ENCODE data around the gene IL1RAPL2. TPM values are rescaled to one million over a fixed set of nuclear protein-coding genes. Genes with fewer than 3 reads are reported as not detected.

The IL1RAPL2 gene
- polyA plus RNA-seq, 2 of the 4 experiments (the other 2 are of a cell fraction) = not detected

DNA sequence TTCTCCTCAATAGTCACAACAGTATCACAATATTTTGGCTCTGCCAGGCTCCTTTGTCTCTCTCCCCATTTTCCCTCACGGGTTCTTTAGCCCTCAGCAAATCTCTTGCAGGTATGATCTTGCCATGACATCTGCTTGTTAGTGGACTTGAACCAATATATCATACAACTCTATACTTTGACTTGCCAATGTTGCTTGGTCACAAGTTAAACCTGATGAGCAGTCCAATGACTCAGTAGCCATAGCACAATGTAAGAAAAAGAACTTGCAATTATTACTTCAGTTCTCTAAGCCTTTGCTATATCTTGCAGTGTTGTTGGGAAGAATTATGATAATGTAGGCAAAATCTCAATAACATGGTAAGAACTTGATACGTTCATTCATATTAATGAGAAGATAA lies 1081.8 kb downstream of the IL1RAPL2 start:
- DNase-seq (ENCODE audit: low read depth in 1 of 2, low spot score in 1 of 2) (no peak), ATAC-seq (no peak), FAIRE-seq (peak; percentile 54)
- Histone ChIP-seq H3K27ac (no peak overlapping the region), H3K9me3 (no peaks in the 10 kb centered on the region), H3K4me2 (no peak overlapping the region), H3K4me1 (no peaks in the 10 kb centered on the region), H3K4me3 (no peak overlapping the region)
- POLR2A ChIA-PET = no interaction called here
- CTCF ChIA-PET = no interaction called here
- TF ChIP-seq SMC3 (IDR thresholded peaks at IDR 0.05) (no peak), NPAS2 (CRISPR knock-in tag; IDR thresholded peaks at IDR 0.05; ENCODE audit: borderline replicate concordance) (no peak)
- TF ChIP-seq, protein P1, sequence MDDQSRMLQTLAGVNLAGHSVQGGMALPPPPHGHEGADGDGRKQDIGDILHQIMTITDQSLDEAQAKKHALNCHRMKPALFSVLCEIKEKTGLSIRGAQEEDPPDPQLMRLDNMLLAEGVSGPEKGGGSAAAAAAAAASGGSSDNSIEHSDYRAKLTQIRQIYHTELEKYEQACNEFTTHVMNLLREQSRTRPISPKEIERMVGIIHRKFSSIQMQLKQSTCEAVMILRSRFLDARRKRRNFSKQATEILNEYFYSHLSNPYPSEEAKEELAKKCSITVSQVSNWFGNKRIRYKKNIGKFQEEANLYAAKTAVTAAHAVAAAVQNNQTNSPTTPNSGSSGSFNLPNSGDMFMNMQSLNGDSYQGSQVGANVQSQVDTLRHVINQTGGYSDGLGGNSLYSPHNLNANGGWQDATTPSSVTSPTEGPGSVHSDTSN (IDR thresholded peaks at IDR 0.05) = no peak
- TF ChIP-seq, protein P2, sequence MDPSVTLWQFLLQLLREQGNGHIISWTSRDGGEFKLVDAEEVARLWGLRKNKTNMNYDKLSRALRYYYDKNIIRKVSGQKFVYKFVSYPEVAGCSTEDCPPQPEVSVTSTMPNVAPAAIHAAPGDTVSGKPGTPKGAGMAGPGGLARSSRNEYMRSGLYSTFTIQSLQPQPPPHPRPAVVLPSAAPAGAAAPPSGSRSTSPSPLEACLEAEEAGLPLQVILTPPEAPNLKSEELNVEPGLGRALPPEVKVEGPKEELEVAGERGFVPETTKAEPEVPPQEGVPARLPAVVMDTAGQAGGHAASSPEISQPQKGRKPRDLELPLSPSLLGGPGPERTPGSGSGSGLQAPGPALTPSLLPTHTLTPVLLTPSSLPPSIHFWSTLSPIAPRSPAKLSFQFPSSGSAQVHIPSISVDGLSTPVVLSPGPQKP (IDR thresholded peaks at IDR 0.05; ENCODE audit: low read depth, low read length) = no peak
- TF ChIP-seq, protein P3, sequence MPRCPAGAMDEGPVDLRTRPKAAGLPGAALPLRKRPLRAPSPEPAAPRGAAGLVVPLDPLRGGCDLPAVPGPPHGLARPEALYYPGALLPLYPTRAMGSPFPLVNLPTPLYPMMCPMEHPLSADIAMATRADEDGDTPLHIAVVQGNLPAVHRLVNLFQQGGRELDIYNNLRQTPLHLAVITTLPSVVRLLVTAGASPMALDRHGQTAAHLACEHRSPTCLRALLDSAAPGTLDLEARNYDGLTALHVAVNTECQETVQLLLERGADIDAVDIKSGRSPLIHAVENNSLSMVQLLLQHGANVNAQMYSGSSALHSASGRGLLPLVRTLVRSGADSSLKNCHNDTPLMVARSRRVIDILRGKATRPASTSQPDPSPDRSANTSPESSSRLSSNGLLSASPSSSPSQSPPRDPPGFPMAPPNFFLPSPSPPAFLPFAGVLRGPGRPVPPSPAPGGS (IDR thresholded peaks at IDR 0.05) = no peak
- WGBS (ENCODE audit: missing lambda C conversion rate) = 0% methylated on average over 2 of the region's 2 CpGs

DNA sequence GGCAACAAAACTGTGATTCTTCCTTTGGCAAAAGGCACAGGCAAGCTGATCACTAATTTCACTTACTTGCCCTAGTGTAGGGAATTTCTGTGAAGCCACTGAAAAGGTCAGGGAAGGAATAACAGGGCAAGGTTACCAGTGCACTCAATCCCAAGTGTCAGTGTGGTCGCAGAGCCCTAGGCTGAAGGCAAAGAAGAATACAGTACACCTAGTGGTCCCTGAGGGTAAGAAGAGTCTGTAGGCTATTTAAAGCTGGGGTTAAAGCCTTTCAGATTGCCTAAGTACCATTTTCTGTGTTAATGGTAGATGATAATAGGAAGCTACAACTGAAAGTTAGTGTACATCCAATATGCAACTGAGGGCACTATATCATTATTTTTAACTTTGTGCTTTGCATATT lies 1082.7 kb downstream of the IL1RAPL2 start:
- ChIA-PET CTCF (no interaction called here), POLR2A (no interaction called here)
- Histone ChIP-seq H3K9me3 (no peaks in the 10 kb centered on the region), H3K4me1 (no peaks in the 10 kb centered on the region), H3K4me2 (no peak overlapping the region), H3K4me3 (no peak overlapping the region), H3K27ac (no peak overlapping the region)
- no peak for TF ChIP-seq HOXB13 (CRISPR knock-in tag; IDR thresholded peaks at IDR 0.05; ENCODE audit: low read depth)
- TF ChIP-seq BHLHE40 (IDR thresholded peaks at IDR 0.05; ENCODE audit: low read depth, low read length) = no peak
- TF ChIP-seq, protein P4, sequence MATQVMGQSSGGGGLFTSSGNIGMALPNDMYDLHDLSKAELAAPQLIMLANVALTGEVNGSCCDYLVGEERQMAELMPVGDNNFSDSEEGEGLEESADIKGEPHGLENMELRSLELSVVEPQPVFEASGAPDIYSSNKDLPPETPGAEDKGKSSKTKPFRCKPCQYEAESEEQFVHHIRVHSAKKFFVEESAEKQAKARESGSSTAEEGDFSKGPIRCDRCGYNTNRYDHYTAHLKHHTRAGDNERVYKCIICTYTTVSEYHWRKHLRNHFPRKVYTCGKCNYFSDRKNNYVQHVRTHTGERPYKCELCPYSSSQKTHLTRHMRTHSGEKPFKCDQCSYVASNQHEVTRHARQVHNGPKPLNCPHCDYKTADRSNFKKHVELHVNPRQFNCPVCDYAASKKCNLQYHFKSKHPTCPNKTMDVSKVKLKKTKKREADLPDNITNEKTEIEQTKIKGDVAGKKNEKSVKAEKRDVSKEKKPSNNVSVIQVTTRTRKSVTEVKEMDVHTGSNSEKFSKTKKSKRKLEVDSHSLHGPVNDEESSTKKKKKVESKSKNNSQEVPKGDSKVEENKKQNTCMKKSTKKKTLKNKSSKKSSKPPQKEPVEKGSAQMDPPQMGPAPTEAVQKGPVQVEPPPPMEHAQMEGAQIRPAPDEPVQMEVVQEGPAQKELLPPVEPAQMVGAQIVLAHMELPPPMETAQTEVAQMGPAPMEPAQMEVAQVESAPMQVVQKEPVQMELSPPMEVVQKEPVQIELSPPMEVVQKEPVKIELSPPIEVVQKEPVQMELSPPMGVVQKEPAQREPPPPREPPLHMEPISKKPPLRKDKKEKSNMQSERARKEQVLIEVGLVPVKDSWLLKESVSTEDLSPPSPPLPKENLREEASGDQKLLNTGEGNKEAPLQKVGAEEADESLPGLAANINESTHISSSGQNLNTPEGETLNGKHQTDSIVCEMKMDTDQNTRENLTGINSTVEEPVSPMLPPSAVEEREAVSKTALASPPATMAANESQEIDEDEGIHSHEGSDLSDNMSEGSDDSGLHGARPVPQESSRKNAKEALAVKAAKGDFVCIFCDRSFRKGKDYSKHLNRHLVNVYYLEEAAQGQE (IDR thresholded peaks at IDR 0.05) = no peak
- no peak for TF ChIP-seq EHF (CRISPR knock-in tag; IDR thresholded peaks at IDR 0.05)
- TF ChIP-seq HEYL (CRISPR knock-in tag; IDR thresholded peaks at IDR 0.05) = no peak
- no peak for TF ChIP-seq HOXB5 (CRISPR knock-in tag; IDR thresholded peaks at IDR 0.05)
- no peak for TF ChIP-seq NPAS2 (CRISPR knock-in tag; IDR thresholded peaks at IDR 0.05; ENCODE audit: borderline replicate concordance)
- TF ChIP-seq KDM5A (IDR thresholded peaks at IDR 0.05) = no peak
- TF ChIP-seq FOSL2 (IDR thresholded peaks at IDR 0.05) = no peak
- no peak for TF ChIP-seq FOSL2 (CRISPR knock-in tag; IDR thresholded peaks at IDR 0.05)
- no peak for TF ChIP-seq NR3C1 (IDR thresholded peaks at IDR 0.05)
- TF ChIP-seq MYC (IDR thresholded peaks at IDR 0.05; ENCODE audit: borderline replicate concordance, low read length) = no peak
- no peak for TF ChIP-seq HOXA7 (CRISPR knock-in tag; IDR thresholded peaks at IDR 0.05)
- no peak for TF ChIP-seq ZC3H11A (IDR thresholded peaks at IDR 0.05)
- TF ChIP-seq ZFP36 (IDR thresholded peaks at IDR 0.05; ENCODE audit: borderline replicate concordance, partially characterized antibody) = no peak
- no peak for TF ChIP-seq JUN (IDR thresholded peaks at IDR 0.05)
- no peak for TF ChIP-seq SMC3 (IDR thresholded peaks at IDR 0.05)
- no peak for TF ChIP-seq CHD2 (IDR thresholded peaks at IDR 0.05; ENCODE audit: low read length, partially characterized antibody)
- no peak for TF ChIP-seq GATA3 (IDR thresholded peaks at IDR 0.05; ENCODE audit: borderline replicate concordance)
- no peak for TF ChIP-seq TFCP2L1 (CRISPR knock-in tag; IDR thresholded peaks at IDR 0.05)
- ATAC-seq = no peak
- WGBS (ENCODE audit: missing lambda C conversion rate) = 0% methylated on average over 1 of the region's 1 CpG
- FAIRE-seq = no peak
- no peak for DNase-seq (ENCODE audit: low read depth in 1 of 2, low spot score in 1 of 2)
